Stimulated activated CD8-positive, alpha-beta memory T cell treated with anti-CD3 and anti-CD28 coated beads, Interleukin-12 subunit alpha, Interleukin-12 subunit beta, amount 100 ng/mL, for 1 hour (primary cell): ENCODE measurements around the gene ASIC3.
A peak's percentile ranks its signal among the peaks of the same experiment; 100 is the strongest.

Experiments
- DNase-seq: peaks from one replicate; pipeline ENCODE4 v3.0.0-alpha.2; 2020; ENCODE audit warnings: low read depth

Gene ASIC3

DNA sequence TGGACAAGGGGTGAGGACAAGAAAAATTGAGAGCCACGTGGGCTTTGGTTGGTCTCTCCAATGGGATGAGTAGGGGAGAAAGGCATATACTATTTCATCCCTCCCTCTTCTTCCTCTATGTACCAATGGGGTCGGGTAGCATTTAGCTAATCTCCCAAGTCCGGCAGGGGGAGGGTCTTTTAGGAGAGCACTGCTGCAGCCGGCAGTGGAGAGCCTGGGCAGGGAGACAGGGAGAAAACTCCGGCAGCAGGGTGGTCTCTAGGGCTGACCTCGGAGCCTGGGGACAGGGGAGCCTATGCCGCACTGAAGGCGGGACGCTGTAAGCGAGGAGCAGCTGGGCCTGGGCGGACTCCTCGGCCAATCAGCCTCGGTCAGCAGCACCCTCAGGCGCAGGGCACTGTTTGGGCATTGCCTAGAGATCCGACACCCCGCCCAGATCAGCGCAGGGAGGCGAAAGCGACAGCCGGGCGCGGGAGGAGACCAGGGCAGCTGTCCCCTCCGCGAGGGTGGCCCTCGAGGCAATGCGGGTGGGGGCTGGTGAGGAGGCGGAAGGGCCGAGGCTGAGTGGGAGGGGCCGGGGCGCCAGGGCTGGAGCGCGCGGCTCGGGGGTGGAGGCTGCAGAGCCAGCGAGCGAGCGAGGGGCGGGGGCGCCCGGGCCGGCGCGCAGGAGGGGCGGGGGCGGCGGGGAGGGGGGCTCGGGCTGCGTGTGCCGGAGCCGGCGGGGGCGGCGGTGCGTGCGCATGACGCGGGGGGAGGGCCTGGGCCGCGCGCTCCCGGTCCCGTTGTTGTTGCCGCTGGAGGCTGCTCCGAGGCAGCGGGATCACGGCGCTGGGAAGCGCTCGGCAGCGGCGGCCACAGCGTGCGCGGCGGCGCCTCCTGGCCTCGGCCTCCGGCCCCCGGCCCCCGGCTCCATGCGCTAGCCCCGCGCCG lies 37.6 kb downstream of the ASIC3 start, which contains the start of gene AGAP3:
Gene AGAP3, plus strand, starts transcription at position 785 of the 930 bp plus-strand sequence. CDS start 267 bp downstream, outside the sequence.
- DNase-seq = peak; percentile 19

DNA sequence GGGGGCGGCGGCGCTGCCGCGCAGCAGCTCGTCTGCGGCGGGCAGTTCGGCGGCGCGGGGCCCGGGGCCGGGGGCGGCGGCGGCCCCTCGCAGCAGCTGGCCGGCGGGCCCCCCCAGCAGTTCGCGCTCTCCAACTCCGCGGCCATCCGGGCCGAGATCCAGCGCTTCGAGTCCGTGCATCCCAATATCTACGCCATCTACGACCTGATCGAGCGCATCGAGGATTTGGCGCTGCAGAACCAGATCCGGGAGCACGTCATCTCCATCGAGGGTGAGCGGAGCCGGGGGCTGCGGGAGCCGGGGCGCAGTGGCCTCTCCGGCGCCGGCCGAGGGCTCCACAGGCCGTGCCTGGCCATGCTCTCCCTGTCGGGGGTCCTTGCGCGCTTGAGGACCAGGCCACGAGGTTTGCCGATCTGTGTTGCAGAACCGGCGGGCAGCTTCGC lies 38.5 kb downstream of the ASIC3 start:
- no peak for DNase-seq

DNA sequence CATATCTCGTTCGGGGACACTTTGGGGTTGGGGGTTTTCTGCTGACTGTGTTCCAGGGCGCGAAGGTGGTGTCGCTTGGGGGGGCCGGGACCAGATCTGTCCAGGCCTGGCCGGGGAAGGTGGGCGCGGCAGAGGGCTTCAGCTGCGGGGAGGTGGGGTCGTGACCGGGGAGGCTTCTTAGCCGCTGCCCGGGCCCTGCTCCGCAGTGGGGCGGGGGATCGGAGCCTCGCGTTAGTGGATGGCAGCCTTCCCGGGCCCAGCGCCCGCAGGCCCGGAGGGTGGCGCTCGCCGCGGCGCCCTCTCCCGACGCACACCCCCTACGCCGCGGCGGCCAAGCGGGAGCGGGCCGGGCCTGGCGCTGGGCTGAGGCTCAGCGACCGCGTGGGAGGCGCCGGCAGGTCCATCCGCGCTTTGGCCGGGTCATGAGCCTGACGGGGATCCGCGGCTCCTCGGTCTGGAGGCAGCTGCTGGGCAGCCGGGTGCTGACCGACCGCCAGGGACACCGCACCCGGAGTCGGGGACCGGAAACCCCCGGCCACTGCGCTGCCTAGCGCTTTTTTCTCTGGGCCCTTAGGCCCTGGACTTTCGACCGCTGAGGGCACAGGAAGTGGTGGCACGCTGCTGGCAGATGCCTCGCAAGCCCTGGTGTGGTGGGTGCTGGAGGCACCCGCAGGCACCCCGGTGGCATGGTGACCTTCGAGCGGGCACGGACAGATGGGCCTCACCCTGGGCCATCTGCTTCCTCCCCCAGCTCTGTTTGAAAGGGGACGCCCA lies 39.1 kb downstream of the ASIC3 start:
- DNase-seq = peak; percentile 8

DNA sequence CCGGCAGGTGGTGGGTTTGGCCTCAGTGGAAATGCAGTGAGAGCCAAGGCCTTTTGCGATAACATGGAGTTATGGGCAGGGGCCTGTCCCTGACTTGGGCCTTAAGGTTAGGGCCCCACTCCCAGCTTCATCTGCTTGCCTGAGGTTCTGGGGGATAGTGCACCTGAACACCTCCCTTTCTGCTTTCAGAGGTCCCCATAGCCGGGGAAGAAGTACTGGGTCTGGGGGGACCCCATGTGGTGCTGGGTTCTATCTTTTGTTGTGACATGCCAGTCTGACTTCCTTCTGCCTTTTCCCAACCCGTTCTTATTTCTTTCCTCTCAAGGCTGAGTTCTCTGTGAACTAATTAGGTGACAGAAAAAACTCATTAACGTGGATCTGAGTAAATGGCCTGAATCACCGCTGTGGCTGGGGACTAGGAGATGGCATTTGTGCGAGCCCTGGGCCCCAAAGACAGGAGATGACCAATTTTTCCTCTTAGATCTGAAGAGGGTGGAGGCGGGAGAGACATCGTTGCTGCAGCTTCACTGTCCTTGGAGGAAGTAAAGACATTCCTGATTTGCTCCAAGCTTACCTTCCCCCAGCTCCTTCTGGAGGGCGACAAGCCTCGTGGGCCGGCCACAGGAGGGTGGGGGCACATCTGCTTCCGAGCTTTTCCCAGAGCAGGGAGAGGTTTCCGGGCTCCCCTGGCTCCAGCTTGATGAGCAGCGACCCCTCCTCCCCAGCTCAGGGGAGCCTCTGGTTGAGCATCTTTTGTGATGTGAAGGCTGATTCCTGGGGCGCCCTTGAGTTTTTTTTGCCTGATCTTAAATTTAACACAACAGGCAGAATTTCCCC lies 39.9 kb downstream of the ASIC3 start:
- no peak for DNase-seq

DNA sequence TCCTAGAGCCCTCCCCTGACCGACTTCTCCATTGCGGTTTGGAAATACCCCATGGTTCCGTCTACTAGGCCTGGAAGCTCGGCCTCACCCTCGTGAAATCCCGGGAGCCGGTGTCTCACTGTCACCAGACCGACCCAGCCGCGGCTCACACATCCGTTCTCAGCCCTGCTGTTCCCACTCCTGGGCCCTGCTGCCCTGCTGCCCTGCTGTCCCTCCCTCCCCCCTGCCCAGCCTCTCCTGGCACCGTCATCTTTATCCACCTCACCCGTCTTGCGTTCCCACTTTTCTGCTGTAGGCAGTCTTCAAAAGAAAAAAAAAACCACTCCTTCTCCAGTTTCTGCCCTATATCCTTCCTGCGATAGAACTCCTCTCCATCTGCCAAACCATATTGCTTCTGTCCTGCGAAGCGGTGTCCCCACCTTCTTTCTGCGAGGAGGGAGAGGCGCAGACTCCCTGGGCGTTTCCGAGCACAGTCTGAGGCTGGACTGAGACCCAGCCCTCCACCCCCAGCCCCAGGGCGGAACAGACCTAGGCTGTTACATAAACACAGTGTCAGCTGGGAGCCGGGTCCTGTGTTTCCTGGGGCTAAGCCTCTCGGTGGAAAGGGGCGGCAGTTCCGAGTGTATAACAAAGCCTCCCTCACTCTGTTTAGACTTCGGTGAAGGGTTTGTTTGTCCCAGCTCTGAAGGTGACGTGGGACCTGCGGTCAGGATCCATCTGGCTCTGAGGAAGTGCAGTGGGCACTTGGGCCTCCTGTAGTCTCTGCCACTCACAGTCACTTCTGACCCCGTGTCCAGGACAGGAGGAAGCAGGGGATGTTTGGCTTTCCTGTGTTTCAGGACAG lies 40.7 kb downstream of the ASIC3 start:
- no peak for DNase-seq

DNA sequence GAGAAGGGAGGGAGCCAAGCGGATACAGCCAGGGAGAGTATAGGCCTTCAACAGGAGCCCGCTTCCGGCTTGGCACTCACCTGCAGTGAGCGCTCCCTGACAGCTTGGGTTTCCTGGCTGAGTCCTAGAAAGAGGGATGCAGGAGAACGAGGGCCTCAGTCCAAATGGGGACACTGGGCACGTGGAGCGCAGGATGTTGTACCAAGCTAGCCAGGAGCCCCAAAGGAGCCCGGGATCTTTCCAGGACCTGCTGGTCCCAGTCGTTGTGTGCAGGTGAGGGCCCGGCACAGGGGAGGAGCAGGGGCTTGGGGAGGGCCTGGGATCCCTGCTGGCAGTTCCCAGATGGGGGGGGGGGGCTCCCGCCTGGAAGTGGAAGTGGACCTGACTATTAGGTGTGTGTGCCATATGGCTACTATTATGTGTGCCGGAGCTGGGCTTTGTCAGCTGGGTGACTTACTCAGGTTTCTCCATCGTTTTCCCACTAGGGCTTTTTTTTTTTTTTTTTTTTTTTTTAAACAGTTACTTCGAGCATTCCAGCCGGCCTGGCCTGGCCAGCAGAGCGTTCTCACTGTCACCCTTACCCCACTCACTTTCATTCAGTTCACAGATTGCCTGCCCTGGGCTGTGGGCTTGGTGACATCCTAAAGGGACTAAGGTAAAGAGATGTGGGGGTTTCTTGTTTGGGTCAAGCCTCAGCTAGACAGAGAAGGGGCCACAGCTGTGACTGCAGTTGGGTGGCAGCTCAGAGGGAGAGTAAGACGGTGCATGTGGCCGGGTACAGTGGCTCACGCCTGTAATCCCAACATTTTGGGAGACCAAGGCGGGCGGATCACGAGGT lies 41.8 kb downstream of the ASIC3 start:
- no peak for DNase-seq

DNA sequence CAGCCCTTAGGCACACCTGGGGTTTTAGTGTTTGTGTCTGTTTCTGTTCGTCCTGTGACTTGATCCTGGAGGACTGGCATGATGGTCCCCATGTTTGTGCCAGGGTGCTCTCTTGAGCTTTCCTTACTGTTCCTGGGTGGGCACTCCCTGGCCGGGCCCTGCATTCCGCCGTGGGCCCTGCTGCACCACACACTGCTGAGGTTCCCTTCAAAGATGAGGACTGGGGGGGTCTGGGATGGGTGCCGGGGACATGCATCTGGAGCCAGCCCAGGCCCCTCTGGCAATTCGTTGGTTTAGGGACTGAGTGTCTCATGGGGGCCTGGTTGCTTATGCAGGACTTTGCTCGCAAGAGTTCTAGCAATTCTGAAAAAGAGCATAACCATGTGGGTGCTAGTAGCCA lies 42.7 kb downstream of the ASIC3 start:
- no peak for DNase-seq

DNA sequence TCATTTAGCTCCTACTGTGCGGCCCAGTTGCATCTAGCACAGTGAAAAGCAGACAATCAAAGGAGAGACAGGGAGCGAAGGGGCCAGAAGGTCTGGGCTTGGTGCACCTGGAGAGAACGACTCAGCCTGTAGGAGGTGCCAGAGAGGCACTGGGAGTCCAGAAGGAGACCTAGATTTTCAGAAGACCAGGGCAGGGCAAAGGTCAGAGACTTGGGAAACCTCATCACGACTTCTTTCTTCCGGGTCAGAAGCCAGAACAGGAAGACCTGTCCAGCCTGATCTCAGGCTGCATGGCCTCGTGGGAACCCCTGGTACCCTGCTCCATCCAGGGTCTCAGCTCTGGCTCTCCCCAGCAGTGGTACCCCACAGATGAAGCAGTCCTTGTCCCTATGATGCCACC lies 43.1 kb downstream of the ASIC3 start:
- DNase-seq = no peak

DNA sequence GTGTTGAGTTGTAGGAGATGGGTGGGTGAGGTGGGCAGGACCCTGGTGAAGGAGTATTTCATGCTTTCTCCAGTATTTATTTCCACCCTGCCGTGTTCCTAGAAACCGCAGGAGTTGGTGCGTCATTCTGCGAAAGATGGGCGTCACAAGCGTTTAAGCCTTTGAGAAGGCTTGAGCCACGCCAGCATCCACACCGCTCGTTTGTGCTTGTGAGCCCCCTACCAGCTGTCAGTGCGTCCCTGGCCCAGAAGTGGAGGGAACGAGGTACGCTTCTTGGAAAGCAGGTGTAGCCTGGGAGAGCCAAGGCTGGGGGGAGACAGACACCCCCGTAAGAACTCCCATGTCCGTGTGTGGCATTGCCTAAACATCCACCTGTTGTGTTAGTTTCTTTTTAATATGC lies 43.7 kb downstream of the ASIC3 start:
- no peak for DNase-seq

DNA sequence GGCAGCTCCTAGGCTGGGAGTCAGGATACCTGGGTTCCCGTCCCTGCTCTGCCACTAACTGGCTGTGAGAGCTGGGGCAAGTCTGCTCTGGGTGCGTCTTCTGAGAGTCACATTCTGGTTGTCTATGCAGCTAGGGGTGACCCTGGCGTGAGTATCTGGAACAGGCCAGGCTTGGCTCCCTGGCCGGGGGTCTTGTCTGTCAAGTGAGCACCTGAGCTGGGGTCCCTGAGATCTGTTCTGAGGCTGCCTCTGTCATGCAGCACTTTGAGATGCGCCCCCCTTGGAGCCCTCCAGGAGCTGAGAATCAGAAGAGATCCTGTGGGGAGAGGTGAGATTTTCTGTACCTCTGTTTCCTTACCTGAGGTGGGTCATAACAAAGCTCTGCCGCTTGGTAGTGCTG lies 45.4 kb downstream of the ASIC3 start:
- DNase-seq = no peak

DNA sequence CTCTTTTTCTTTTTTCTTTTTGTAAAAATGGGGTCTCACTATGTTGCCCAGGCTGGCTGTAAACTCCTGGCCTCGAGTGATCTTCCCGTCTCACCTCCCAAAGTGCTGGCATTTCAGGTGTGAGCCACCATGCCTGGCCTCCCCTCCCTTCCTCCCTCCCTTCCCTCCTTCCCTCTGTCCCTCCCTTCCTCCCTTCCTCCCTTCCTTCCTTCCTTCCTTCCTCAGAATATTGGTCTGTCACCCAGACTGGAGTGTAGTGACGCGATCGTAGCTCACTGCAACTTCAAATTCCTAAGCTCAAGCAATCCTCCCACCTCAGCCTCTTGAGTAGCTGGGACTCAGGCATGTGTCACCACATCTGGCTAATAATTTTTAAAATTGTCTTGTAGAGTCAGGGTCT lies 46.3 kb downstream of the ASIC3 start:
- no peak for DNase-seq

DNA sequence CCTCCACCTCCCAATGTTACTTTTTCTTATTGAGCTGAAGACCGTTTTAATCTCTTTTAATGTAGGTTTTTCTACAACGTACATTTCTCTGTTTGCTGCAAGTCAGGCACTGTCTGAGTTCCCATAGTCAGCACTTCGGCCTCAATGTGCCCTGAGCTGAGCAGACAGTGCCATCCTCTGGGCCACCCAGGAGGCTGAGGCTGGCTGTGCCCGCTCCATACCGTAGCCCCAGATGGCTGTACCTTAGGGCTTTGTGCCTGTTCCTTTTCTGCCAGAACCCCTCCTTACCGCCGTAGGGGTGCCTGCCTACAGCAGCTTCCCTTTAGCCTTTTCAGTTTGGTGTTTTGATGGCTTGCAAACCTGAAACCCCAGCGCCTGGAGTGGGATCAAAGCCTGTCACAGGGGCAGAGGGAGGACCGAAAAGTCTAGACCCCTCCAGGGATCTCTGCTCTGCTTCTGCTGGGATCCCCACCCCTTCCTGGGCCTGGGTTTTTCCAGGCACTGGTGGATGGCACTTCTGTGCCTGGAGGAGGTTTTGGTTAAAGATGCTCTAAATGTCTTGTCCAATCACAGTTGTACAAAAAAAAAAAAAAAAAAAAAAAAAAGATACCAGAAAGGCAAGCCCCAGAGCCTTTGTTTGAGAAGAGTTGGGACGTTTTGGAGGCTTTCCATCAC lies 46.9 kb downstream of the ASIC3 start:
- DNase-seq = no peak

DNA sequence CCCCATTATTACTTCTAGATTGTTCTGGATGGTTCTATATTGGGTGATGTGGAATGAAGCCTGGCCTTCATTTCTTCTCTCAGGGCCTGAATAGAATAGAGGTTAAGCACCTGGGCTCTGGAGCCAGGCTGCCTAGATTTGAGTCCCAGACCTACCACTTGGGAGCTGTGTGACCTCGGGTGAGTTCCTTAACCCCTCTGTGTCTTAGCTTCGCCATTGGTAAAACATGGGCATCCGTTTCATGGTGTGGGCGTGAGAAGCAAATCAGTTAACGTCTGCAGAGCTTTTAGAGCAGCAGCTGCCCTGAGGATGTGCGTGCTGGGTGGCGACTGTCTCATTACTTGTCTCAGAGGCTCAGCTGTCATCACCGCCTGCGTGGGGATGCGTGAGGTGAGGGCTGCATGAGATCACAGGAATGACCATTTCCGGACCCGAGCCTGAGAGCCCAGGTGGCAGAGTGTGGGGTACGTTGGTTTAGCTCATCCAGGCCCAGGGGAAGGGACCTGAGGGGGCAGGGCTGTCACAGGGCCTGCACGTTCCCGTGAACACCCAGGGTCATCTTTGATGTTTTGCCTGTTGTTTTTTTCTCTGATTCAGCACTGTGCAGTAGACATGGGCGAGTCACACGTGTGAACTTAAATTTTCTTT lies 47.6 kb downstream of the ASIC3 start:
- DNase-seq = no peak

DNA sequence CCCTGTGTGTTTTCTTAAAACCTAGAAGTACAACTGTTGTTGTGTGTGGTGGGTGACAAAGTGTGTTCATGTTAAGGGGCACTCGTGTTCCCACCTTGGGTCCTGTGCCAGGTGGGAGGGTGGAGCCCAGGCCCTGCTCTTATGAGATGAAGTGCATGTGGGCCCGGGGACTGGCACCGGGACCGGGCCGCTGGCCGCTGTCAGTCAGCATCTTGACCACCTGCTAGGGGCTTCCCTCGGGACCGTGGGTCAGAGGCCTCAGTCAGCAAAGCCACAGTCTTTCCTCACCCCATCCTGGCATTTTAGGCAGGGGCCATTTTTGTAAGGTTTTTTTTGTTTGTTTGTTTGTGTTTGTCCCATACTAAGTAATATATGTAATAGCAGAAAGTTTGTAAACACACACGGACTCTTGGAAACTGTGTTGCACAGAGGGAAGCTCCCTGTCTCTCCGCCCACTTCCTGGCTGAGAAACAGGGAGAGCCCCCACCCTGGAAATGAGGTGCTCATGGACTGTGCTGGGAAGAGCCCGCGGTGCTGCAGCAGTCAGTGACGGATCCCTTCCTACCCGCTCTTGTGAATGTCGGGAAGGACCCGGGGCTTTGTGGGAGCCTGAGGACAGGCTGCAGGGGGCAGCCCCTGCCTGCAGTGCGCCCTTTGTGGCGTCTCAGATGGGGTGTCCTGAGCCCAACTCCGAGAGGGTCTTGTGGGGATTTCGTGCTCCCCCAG lies 51.3 kb downstream of the ASIC3 start:
- DNase-seq = no peak

DNA sequence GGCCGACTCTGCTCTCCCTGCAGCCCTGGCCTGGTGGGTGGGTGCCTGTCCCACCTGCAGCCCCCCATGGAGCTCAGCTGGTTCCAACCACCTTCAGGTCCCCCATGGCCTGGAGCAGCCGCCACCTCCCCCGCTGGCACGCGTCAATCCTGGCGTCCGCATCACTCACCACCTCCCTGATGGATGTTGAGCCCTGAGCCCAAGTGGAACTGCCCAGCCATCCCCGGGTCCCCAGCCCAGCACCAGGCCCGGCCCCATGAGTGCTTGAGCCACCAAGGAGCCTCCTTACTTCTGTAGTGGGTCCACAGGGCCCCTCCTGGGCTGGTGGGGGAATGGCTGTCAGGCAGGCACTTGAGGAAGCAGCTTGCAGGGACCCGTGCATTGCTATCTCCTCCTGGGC lies 52.6 kb downstream of the ASIC3 start:
- no peak for DNase-seq

DNA sequence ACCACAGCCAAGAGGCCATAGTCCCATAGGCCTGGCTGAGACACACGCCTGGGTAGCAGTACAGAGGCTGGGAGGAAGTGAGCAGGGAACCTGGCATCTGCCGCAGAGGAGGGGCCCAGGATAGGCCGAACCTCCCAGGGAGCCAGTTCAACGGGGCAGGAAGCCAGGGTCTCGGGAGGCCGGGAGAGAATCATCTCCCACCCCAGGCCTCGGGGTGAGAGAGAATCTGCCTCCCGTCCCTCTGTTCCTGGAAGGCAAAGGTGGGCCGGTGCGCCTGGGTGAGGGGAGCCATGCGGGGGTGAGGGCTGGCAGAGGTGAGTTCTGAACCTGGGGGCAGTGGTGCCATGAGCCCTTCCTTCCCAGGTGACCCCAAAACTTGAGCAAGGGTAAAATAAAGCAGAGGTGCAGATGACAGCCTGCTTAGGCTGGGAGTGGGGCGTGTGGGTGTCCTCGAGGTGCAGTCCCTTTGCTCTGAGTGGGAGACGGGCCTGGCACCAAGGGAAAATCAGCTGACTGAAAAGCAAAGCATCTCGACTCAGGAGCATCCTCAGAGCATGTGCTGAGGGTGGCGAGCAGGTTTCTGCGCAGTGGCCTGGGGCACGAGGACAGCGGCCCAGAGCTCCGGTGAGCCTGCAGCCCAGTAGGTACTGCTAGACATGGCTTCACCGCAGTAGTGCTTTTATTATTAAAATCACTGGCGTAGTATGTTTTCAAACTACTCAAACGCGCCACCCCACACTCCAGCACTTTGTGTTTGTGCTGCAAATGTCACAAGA lies 53.5 kb downstream of the ASIC3 start:
- no peak for DNase-seq
